RPMI8226 (cell line): ENCODE data around the gene TOP1.

ENCODE experiments used
- DNase-seq: peaks from one replicate; pipeline ENCODE4 v3.0.0-alpha.2; 2015

The TOP1 gene

GRCh38 chr20:41038149-41038877 is 9.7 kb downstream of the TOP1 start:
- DNase-seq, result no peak

GRCh38 chr20:41038878-41039404 is 10.3 kb downstream of the TOP1 start:
- no peak for DNase-seq

GRCh38 chr20:41040855-41041254 is 12.2 kb downstream of the TOP1 start:
- DNase-seq, result no peak

GRCh38 chr20:41041693-41042092 is 13.1 kb downstream of the TOP1 start:
- no peak for DNase-seq

GRCh38 chr20:41044409-41045062 is 15.9 kb downstream of the TOP1 start:
- DNase-seq, result no peak

GRCh38 chr20:41045671-41046070 is 17.0 kb downstream of the TOP1 start:
- DNase-seq, result no peak

GRCh38 chr20:41046716-41047115 is 18.1 kb downstream of the TOP1 start:
- peak; percentile 43 for DNase-seq

- peak; percentile 59 for DNase-seq
These were observed 18.8 kb downstream of the TOP1 start for GRCh38 chr20:41047279-41047974.

GRCh38 chr20:41047975-41048305 is 19.3 kb downstream of the TOP1 start:
- DNase-seq, result peak; percentile 65

GRCh38 chr20:41048461-41049301 is 20.1 kb downstream of the TOP1 start:
- DNase-seq, result peak; percentile 8

GRCh38 chr20:41049451-41049850 is 20.8 kb downstream of the TOP1 start:
- peak; percentile 50 for DNase-seq

GRCh38 chr20:41050361-41051008 is 21.9 kb downstream of the TOP1 start:
- no peak for DNase-seq

GRCh38 chr20:41051009-41051825 is 22.6 kb downstream of the TOP1 start:
- DNase-seq, result no peak

- no peak for DNase-seq
These were observed 24.3 kb downstream of the TOP1 start for GRCh38 chr20:41052742-41053419.

GRCh38 chr20:41054070-41054846 is 25.6 kb downstream of the TOP1 start:
- no peak for DNase-seq

GRCh38 chr20:41054847-41055230 is 26.2 kb downstream of the TOP1 start:
- no peak for DNase-seq

GRCh38 chr20:41055679-41056078 is 27.1 kb downstream of the TOP1 start:
- no peak for DNase-seq

- no peak for DNase-seq
These were observed 29.5 kb downstream of the TOP1 start for GRCh38 chr20:41057999-41058673.
